Liver (tissue), 9 donors: ENCODE data around the gene PCDH15. TPM values are rescaled to one million over a fixed set of nuclear protein-coding genes. Genes with fewer than 3 reads are reported as not detected.

Experiments
- DNase-seq: peaks from one replicate; pipeline ENCODE4 v3.0.0-alpha.2; 2017; ENCODE audit warnings: low spot score
- H3K27ac ChIP-seq, 2 donors: one replicate each; pipeline ENCODE4 v1.7.0; 2013; ENCODE audit warnings: inconsistent platforms in 2 of 2, low read length in 2 of 2, control low read depth in 1 of 2, low read depth in 1 of 2, mild to moderate bottlenecking in 1 of 2
- H3K27me3 ChIP-seq, 4 donors: one replicate each; pipeline versions ENCODE4 v1.6.1 to v1.7.0; 2013; ENCODE audit warnings: low read length in 3 of 4, inconsistent platforms in 1 of 4, mild to moderate bottlenecking in 1 of 4, moderate library complexity in 1 of 4; ENCODE audit not compliant: control insufficient read depth in 4 of 4, insufficient read depth in 4 of 4
- H3K36me3 ChIP-seq, 4 donors: one replicate each; pipeline versions ENCODE4 v1.6.1 to v1.7.0; 2013; ENCODE audit warnings: low read length in 3 of 4, mild to moderate bottlenecking in 3 of 4, low read depth in 1 of 4, moderate library complexity in 1 of 4; ENCODE audit not compliant: control insufficient read depth in 4 of 4, insufficient read depth in 3 of 4
- H3K4me1 ChIP-seq, 4 donors: one replicate each; pipeline versions ENCODE4 v1.6.1 to v1.7.0; 2013; ENCODE audit warnings: low read length in 3 of 4, mild to moderate bottlenecking in 3 of 4, moderate library complexity in 1 of 4; ENCODE audit not compliant: control insufficient read depth in 4 of 4, insufficient read depth in 4 of 4
- H3K4me3 ChIP-seq, 3 donors: one replicate each; pipeline versions ENCODE4 v1.6.1 to v1.7.0; 2013; ENCODE audit warnings: low read length in 3 of 3, control low read depth in 1 of 3, low read depth in 1 of 3, mild to moderate bottlenecking in 1 of 3
- H3K9ac ChIP-seq, 2 donors: one replicate each; pipeline ENCODE4 v1.7.0; 2013; ENCODE audit warnings: low read length in 2 of 2, mild to moderate bottlenecking in 2 of 2, moderate library complexity in 2 of 2, control low read depth in 1 of 2, low read depth in 1 of 2
- H3K9me3 ChIP-seq, 4 donors: one replicate each; pipeline versions ENCODE4 v1.6.1 to v1.7.0; 2013; ENCODE audit warnings: low read length in 3 of 4; ENCODE audit not compliant: control insufficient read depth in 4 of 4
- EGR1 ChIP-seq, 2 donors: IDR thresholded peaks; 2 replicates each; pipeline ENCODE4 v1.6.1; 2016 to 2018; ENCODE audit warnings: antibody characterized with exemption in 2 of 2, low read depth in 2 of 2
- FOXA1 ChIP-seq: IDR thresholded peaks from 2 replicates; pipeline ENCODE4 v1.6.1; 2016; ENCODE audit warnings: antibody characterized with exemption
- FOXA2 ChIP-seq: IDR thresholded peaks from 2 replicates; pipeline ENCODE4 v1.6.1; 2016; ENCODE audit warnings: antibody characterized with exemption
- NR2F2 ChIP-seq: IDR thresholded peaks from 2 replicates; pipeline ENCODE4 v1.6.1; 2016; ENCODE audit warnings: antibody characterized with exemption
- RXRA ChIP-seq, 2 donors: IDR thresholded peaks; 2 replicates each; pipeline ENCODE4 v1.6.1; 2017 to 2018; ENCODE audit warnings: antibody characterized with exemption in 2 of 2, mild to moderate bottlenecking in 1 of 2
- SP1 ChIP-seq: IDR thresholded peaks from 2 replicates; pipeline ENCODE4 v1.6.1; 2018; ENCODE audit warnings: antibody characterized with exemption, mild to moderate bottlenecking
- TAF1 ChIP-seq: conservative IDR thresholded peaks from 2 replicates; pipeline ENCODE4 v1.6.1; 2016; ENCODE audit warnings: antibody characterized with exemption, mild to moderate bottlenecking
- WGBS: extraction: QIAGEN DNeasy Blood & Tissue Kit; methylation state at CpG from one replicate; pipeline ENCODE4 v1.1.7; 2013; 5-methylcytosine and 5-hydroxymethylcytosine counted together
- polyA plus RNA-seq, 2 donors: library from polyadenylated mRNA; stranded (reverse) in 1 of 2; unstranded in 1 of 2; fragments of 200-250 nt in 1 of 2; fragments of >200 nt in 1 of 2; fragmentation: Nextera tagmentation in 1 of 2; extraction: Ambion mirVana in 1 of 2; gene quantifications; one replicate each; pipeline versions ENCODE4 v1.2.1 to v1.2.3, GENCODE V29; 2013 to 2015
- total RNA-seq, 2 donors: library from RNA; depleted of rRNA; stranded (reverse); fragments of >200 nt; gene quantifications; one replicate each; pipeline ENCODE4 v1.2.3, GENCODE V29; 2014
- TF ChIP-seq, protein P1 (sequence below): IDR thresholded peaks from 2 replicates; pipeline ENCODE4 v1.6.1; 2016; ENCODE audit warnings: antibody characterized with exemption
- TF ChIP-seq, protein P2 (sequence below): IDR thresholded peaks from 2 replicates; pipeline ENCODE4 v1.6.1; 2016; ENCODE audit warnings: antibody characterized with exemption, mild to moderate bottlenecking
- donor health status: healthy.
- donor health status: healthy.
- donor health status: healthy.
- donor health status: healthy.
- donor health status: healthy.

The PCDH15 gene
- total and polyA plus RNA-seq, 4 donors = 0.05 TPM; not detected in 3

DNA sequence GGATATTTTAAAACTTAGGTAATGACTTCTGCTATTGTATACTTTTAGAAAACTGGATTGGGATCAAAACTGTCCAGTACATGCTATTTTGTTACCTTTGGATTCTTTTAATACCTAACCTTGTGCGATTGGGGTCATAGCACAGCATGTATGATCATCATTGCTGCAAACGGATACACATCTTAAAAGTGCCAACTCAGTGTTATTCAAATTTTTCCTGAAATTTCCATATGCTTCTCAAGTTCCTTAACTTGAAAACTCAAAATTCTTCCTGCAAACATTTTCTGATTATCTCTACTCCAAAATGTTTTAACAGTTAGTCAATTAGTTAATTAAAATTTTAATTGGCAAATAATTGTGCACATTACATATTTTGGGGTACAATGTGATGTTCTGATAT, 147.5 kb downstream of the PCDH15 start:
- H3K27me3 ChIP-seq = no peaks in the 10 kb centered on the region
- H3K4me3 ChIP-seq = no peak overlapping the region
- no peak for TF ChIP-seq EGR1 (IDR thresholded peaks at IDR 0.05; ENCODE audit: low read depth in 2 of 2)
- WGBS = 70% methylated on average over 2 of the region's 2 CpGs
- no peak overlapping the region for H3K27ac ChIP-seq
- no peaks in the 10 kb centered on the region for H3K4me1 ChIP-seq
- no peaks in the 10 kb centered on the region for H3K36me3 ChIP-seq
- no peak for DNase-seq
- H3K9me3 ChIP-seq = peaks cover 0 to 2% (median 0%) of the 10 kb centered on the region in 4 donors
- no peak overlapping the region for H3K9ac ChIP-seq

DNA sequence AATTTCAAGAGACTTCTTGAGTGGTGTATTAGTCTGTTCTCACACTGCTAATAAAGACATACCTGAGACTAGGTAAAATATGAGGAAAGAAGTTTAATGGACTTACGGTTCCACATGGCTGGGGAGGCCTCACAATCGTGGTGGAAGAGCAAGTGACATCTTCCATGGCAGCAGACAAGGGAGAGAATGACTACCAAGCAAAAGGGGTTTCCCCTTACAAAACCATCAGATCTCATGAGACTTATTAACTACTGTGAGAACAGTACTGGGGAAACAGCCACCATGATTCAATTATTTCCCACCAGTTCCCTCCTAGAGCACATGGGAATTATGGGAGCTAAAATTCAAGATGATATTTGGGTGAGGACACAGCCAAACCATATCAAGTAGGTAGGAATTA, 150.5 kb downstream of the PCDH15 start:
- no peak for DNase-seq
- no peaks in the 10 kb centered on the region for H3K9me3 ChIP-seq
- H3K27ac ChIP-seq = no peak overlapping the region
- 70% methylated on average over 2 of the region's 2 CpGs for WGBS
- H3K4me3 ChIP-seq = no peak overlapping the region
- H3K9ac ChIP-seq = no peak overlapping the region
- no peaks in the 10 kb centered on the region for H3K4me1 ChIP-seq
- H3K27me3 ChIP-seq = no peaks in the 10 kb centered on the region
- no peak for TF ChIP-seq SP1
- no peaks in the 10 kb centered on the region for H3K36me3 ChIP-seq

DNA sequence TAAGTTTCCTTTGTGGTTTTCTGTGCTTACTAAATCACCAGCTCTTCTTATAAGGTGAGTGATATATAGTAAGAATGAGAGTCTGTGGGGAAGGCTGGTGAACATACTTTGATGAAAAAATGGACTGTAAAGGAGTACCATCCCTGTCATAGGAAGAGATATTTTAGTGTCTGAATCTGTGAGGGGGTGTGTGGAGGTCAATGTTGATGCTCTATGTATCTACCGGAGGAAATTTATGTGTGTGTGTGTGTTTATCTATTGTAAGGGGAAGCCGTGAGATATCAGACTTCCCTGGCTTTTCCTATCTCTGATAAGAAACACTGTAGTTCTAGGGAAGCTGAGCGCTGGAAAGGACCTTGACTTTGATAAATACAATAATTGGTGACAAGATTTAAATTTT, 179.0 kb downstream of the PCDH15 start:
- H3K27ac ChIP-seq = no peak overlapping the region
- no peaks in the 10 kb centered on the region for H3K4me1 ChIP-seq
- WGBS = 50% methylated on average over 3 of the region's 3 CpGs
- no peak overlapping the region for H3K4me3 ChIP-seq
- TF ChIP-seq NR2F2 = peak; percentile 19
- TF ChIP-seq, protein P1, sequence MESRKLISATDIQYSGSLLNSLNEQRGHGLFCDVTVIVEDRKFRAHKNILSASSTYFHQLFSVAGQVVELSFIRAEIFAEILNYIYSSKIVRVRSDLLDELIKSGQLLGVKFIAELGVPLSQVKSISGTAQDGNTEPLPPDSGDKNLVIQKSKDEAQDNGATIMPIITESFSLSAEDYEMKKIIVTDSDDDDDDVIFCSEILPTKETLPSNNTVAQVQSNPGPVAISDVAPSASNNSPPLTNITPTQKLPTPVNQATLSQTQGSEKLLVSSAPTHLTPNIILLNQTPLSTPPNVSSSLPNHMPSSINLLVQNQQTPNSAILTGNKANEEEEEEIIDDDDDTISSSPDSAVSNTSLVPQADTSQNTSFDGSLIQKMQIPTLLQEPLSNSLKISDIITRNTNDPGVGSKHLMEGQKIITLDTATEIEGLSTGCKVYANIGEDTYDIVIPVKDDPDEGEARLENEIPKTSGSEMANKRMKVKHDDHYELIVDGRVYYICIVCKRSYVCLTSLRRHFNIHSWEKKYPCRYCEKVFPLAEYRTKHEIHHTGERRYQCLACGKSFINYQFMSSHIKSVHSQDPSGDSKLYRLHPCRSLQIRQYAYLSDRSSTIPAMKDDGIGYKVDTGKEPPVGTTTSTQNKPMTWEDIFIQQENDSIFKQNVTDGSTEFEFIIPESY = no peak
- no peak overlapping the region for H3K9ac ChIP-seq
- H3K36me3 ChIP-seq = no peaks in the 10 kb centered on the region
- no peak for DNase-seq
- H3K9me3 ChIP-seq = no peaks in the 10 kb centered on the region
- H3K27me3 ChIP-seq = no peaks in the 10 kb centered on the region

DNA sequence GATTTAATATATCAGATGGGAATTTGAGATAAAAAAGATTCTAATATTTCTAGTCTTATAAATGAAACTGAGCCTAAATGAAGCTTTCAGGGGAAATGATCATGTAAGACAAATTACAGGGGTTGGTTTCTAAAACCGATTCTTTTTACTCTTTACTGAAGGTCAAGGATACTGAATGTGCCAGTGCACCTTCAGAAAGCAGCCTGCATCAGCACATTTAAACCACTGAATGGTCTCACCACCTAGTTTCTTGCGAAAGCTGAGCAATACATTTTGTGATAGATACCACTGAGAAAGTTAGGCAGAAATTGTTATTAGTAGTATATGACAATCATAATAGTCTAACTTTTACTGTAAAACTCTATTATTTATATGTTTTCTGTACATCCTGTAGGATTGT, 180.7 kb downstream of the PCDH15 start:
- DNase-seq = no peak
- Histone ChIP-seq H3K4me1 (no peaks in the 10 kb centered on the region), H3K27me3 (no peaks in the 10 kb centered on the region), H3K27ac (no peak overlapping the region), H3K9me3 (no peaks in the 10 kb centered on the region), H3K36me3 (no peaks in the 10 kb centered on the region), H3K4me3 (no peak overlapping the region), H3K9ac (no peak overlapping the region)
- TF ChIP-seq TAF1 (no peak), SP1 (no peak), FOXA1 (no peak), FOXA2 (no peak), NR2F2 (no peak), RXRA (IDR thresholded peaks at IDR 0.05) (no peak)
- TF ChIP-seq, protein P2, sequence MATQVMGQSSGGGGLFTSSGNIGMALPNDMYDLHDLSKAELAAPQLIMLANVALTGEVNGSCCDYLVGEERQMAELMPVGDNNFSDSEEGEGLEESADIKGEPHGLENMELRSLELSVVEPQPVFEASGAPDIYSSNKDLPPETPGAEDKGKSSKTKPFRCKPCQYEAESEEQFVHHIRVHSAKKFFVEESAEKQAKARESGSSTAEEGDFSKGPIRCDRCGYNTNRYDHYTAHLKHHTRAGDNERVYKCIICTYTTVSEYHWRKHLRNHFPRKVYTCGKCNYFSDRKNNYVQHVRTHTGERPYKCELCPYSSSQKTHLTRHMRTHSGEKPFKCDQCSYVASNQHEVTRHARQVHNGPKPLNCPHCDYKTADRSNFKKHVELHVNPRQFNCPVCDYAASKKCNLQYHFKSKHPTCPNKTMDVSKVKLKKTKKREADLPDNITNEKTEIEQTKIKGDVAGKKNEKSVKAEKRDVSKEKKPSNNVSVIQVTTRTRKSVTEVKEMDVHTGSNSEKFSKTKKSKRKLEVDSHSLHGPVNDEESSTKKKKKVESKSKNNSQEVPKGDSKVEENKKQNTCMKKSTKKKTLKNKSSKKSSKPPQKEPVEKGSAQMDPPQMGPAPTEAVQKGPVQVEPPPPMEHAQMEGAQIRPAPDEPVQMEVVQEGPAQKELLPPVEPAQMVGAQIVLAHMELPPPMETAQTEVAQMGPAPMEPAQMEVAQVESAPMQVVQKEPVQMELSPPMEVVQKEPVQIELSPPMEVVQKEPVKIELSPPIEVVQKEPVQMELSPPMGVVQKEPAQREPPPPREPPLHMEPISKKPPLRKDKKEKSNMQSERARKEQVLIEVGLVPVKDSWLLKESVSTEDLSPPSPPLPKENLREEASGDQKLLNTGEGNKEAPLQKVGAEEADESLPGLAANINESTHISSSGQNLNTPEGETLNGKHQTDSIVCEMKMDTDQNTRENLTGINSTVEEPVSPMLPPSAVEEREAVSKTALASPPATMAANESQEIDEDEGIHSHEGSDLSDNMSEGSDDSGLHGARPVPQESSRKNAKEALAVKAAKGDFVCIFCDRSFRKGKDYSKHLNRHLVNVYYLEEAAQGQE = no peak
- 69% methylated on average over 2 of the region's 2 CpGs for WGBS
